GM12875 (cell line): ENCODE results near the gene MEIKIN.
"Not testable (repeated sequence)": the region's sequence is repeated elsewhere in the genome, so short reads cannot be mapped to it uniquely, and the experiment has no call there.

Experiments
- H3K4me3 ChIP-seq: one replicate; pipeline ENCODE4 v1.5.1; 2011; ENCODE audit warnings: low read depth, low read length, control low read depth
- TF ChIP-seq, protein P1 (sequence below): IDR thresholded peaks from 2 replicates; pipeline ENCODE4 v1.5.1; 2011; ENCODE audit warnings: low read depth, mild to moderate bottlenecking, control low read depth, inconsistent platforms, low read length, moderate library complexity, borderline replicate concordance; ENCODE audit not compliant: insufficient read depth

Gene MEIKIN

DNA sequence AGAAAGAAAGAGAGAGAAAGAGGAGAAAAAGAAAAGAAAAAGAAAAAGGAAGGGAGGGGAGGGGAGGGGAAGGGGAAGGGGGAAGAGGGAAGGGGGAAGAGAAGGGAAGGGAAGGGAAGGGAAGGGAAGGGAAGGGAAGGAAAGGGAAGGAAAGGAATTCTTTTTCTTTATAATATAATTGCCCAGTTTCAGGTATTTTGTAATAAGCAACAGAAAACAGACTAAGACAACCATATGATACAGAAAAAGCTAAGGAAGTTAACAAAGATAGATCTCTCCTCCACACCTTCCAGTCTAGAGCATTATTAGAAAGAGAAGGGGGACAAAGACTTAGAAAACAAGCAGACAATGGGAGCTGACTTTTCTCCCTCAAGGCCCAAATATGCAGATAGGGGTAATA lies 31.0 kb downstream of the MEIKIN start:
- TF ChIP-seq, protein P1, sequence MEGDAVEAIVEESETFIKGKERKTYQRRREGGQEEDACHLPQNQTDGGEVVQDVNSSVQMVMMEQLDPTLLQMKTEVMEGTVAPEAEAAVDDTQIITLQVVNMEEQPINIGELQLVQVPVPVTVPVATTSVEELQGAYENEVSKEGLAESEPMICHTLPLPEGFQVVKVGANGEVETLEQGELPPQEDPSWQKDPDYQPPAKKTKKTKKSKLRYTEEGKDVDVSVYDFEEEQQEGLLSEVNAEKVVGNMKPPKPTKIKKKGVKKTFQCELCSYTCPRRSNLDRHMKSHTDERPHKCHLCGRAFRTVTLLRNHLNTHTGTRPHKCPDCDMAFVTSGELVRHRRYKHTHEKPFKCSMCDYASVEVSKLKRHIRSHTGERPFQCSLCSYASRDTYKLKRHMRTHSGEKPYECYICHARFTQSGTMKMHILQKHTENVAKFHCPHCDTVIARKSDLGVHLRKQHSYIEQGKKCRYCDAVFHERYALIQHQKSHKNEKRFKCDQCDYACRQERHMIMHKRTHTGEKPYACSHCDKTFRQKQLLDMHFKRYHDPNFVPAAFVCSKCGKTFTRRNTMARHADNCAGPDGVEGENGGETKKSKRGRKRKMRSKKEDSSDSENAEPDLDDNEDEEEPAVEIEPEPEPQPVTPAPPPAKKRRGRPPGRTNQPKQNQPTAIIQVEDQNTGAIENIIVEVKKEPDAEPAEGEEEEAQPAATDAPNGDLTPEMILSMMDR, result no peak

DNA sequence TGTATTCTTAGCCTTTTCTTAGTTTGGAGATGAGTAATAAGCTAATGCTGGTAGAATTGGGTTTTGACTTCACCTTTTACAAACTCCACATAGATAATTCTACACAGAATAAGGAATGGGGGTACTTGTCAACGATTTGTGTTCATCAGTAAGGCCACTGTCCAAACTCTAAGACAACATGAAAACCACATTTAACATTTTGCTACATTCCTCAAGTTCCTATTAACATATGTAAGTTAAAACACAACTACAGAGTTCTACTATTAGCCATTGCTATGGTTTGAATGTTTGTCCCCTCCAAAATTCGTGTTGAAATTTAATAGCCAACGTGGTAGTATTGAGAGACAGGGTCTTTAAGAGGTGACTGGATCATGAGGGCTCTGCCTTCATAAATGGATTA lies 31.9 kb downstream of the MEIKIN start:
- TF ChIP-seq, protein P1, result no peak
- H3K4me3 ChIP-seq, result no peak overlapping the region

More for the DNA sequence above, 31.0 kb downstream of the MEIKIN start:
- no peak overlapping the region for H3K4me3 ChIP-seq

DNA sequence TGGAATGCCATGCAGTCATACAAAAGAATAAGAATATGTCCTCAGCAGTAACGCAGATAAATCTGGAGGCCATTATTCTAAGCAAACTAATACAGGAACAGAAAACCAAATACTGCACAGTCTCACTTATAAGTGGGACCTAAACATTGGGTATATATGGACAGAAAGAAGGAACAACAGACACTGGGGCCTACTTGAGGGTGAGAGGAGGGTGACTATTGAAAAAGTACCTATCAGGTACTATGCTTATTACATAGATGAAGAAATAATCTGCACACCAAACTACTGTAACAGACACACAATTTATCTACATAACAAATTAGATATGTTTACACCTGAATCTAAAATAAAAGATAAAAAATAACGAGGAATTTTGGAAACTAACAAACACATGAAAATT lies 38.8 kb downstream of the MEIKIN start:
- TF ChIP-seq, protein P1, result no peak

DNA sequence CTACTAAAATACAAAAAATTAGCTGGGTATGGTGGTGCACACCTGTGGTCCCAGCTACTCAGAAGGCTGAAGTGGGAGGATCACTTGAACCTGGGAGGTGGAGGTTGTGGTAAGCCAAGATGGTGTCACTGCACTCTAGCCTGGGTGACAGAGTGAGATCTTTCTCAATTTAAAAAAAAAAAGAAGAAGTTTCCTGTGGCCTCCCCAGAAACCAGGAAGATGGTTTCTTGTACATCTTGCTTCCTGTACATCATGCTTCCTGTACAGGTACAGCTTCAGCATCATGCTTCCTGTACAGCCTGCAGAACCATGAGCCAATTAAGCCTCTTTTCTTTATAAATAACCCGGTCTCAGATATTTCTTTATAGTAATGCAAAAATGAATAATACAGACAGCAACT lies 43.2 kb downstream of the MEIKIN start:
- H3K4me3 ChIP-seq, result not testable (repeated sequence)

More for the DNA sequence above, 38.8 kb downstream of the MEIKIN start:
- no peak overlapping the region for H3K4me3 ChIP-seq

DNA sequence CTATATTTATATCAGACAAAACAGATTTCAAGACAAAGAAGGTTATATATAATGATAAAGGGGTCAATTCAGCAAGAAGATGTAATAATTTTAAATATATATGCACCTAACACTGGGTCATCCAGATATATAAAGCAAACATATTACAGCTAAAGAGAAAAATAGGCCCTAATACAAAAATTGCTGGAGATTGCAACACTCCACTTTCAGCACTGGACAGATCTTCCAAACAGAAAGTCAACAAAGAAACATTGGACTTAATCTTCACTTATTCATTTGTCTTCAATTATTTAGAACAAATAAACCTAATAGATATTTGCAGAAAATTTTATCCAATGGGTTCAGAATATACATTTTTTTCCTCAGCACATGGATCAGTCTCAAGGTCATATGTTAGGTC lies 45.8 kb downstream of the MEIKIN start:
- no peak overlapping the region for H3K4me3 ChIP-seq
- TF ChIP-seq, protein P1, result no peak

DNA sequence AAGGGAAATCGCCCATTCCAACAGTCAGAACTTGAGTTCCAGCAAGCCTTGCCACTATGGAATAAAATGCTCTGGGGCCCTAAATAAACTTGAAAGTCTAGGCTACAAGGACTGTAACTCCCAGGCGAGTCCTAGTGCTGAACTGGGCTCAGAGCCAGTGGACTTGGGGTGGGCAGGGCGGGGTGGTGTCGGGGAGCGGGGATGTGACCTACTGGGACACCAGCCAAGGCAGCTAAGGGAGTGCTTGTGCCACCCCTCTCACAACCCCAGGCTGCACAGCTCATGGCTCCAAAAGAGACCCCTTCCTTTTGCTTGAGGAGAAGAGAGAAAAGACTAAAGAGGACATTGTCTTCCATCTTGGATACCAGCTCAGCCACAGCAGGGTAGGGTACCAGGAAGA lies 61.5 kb downstream of the MEIKIN start:
- H3K4me3 ChIP-seq, result no peak overlapping the region
- TF ChIP-seq, protein P1, result no peak

DNA sequence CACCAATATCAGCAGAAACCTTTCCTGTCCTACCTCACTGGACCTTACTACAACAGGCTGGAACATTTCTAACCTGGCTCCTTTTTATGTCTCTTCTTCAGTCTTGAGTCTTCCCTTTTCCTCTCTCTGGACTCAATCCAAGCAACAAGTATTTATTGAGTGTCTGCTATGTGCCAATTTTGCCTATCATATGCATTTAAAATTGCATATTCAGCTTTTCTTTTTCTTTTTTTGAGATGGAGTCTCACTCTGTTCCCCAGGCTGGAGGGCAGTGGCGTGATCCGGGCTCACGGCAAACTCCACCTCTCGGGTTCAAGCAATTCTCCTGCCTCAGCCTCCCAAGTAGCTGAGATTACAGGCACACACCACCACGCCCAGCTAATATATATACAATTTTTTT lies 65.8 kb downstream of the MEIKIN start:
- TF ChIP-seq, protein P1, result no peak
- no peak overlapping the region for H3K4me3 ChIP-seq

DNA sequence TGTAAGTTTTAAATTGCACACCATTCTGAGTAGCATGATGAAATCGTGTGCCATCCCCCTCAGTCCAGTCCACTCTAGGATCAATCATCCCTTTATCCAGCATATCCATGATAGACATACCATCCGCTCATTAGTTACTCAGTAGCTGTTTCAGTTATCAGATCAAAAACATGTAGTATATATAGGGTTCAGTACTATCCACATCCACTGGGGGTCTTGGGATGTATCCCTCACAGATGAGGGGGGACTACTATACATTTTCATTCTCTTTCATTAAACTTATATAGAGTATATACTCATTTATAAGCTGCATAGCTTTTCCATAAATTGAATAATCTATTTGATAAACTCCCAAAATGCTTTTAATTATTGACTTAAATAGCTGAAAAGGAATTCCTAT lies 67.6 kb downstream of the MEIKIN start:
- TF ChIP-seq, protein P1, result no peak
- no peak overlapping the region for H3K4me3 ChIP-seq

DNA sequence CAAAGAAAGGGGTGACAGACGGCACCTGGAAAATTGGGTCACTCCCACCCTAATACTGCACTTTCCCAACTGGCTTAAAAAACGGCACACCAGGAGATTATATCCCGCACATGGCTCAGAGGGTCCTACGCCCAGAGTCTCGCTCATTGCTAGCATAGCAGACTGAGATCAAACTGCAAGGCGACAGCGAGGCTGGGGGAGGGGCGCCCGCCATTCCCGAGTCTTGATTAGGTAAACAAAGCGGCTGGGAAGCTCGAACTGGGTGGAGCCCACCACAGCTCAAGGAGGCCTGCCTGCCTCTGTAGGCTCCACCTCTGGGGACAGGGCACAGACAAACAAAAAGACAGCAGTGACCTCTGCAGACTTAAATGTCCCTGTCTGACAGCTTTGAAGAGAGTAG lies 74.2 kb downstream of the MEIKIN start:
- H3K4me3 ChIP-seq, result not testable (repeated sequence)
